Sciatic nerve (tissue), 2 donors: ENCODE data around the gene EIF4E. TPM values are rescaled to one million over a fixed set of nuclear protein-coding genes. Genes with fewer than 3 reads are reported as not detected.
"Not testable (repeated sequence)": the region's sequence is repeated elsewhere in the genome, so short reads cannot be mapped to it uniquely, and the experiment has no call there.

ENCODE experiments used
- ATAC-seq: fragments of 200-7000 bp; cut with Tn5 transposase; one replicate; pipeline ENCODE4 v1.9.1; 2020; ENCODE audit warnings: mild to moderate bottlenecking, moderate library complexity
- DNase-seq: peaks from one replicate; pipeline ENCODE4 v3.0.0-alpha.2; 2020; ENCODE audit warnings: low spot score
- intact Hi-C: fragments of 100-400 bp; cut with DNase I; formaldehyde crosslinking; loops from one replicate; pipeline ENCODE4 v1.14.2; 2022
- total RNA-seq: library from RNA; stranded (reverse); fragmentation: NEBNext Ultra II Directional; extraction: Animal tissue kit (Norgen Biotek cat#: 25700); gene quantifications from one replicate; pipeline ENCODE4 v1.2.1, GENCODE V29; 2021
- donor health status: DM: no; HTN: no; CAD: no.
- donor health status: DM: no; HTN: no; CAD: no.

Gene EIF4E
- total RNA-seq, 1 donor from 2014 or later = 54.5 TPM

- ATAC-seq = no peak
- intact Hi-C loops = no loop called here
- DNase-seq = no peak
Measured at GRCh38 chr4:98935633-98936032, 6.7 kb upstream of the EIF4E start.

DNA sequence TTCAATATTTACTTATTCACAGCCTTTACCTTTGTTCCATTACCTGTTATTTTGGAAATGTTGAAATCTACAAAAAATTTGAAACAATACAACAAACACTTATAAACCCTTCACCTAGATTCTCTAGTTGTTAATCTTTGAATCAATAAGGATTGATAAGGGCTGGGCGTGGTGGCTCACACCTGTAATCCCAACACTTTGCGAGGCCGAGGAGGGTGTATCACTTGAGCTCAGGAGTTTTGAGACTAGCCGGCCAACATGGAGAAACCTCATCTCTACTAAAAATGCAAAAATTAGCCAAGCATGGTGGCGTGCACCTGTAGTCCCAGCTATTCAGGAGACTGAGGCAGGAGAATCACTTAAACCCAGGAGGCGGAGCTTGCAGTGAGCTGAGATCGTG is 5.9 kb upstream of the EIF4E start:
- DNase-seq, ATAC-seq, intact Hi-C loops: not testable (repeated sequence)

GRCh38 chr4:98932539-98932938 is 3.6 kb upstream of the EIF4E start:
- intact Hi-C loops = no loop called here
- ATAC-seq = no peak

DNA sequence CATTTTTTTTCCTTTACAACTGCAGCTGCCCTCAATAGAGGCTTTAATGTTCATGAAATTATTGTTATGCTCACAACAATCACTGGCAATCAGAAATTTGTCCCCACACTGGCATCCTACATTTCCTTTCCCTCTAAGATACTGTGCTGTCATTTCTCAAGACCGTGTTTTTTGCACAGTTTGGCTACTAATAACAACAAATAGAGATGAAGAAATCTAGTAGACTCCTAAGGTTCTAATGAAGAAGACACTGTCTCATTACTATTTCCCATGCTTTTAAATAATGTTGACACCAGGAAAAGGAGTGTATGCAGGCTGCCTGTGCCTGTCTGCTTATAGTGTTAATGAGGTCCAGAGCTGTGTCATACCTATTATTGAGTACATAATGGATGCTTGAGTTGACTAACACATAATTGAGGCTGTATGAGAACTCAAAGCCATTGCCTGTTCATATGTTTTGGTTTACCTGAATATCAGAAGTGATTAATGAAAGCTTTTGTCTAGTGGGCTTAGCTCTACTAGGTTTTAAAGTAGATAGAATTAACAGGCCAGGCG is 1.5 kb upstream of the EIF4E start:
- no peak for ATAC-seq
- no peak for DNase-seq
- intact Hi-C loops = loop anchor here (1.0 kb wide), 1 partner anchor 21 kb away; no protein-coding TSS in a partner anchor

More at GRCh38 chr4:98932539-98932938, 3.6 kb upstream of the EIF4E start:
- DNase-seq = no peak

DNA sequence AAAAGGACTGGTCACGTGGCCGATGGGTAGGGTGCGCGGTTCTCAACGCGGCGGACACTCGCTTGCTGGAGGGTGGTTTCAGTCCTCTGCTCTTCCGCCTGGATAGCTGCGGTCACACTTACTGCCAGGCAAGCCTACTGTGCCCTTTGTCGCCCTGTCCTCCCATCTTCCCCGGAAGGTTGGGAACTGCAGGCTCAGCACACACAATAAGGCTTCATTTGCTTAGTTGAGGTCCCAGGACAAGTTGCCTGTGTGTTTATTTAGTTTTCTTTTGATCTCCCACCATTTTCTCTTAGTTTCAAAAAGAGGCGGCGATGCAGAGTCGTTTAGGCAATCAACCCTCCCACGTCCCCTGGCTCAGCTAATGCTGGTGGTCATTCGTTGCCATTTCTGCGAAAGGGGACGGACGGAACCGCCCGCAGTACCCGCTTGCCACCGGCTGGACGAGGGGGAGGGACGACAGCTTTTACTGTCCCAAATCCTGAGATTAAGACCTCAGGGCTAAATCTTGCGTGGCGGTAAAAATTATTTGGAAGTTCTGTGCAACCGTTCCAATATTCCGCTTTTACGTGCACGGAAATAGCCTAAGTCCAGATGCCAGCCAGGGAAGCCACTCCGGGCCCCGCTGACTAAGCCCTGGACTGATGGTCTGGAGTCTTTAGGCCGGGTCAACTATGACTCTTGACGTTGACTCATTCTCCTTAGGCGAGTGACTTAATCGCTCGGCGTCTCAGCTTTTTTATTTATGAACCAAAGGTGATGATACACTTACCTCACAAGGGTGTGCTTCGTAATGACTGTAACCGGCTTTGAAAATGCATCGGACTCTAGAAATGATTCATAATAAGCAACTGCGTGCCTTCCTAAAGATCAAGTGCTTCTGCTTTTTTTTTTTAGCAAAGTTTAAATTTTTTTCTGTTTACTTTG is 671 bp upstream of the EIF4E start:
- intact Hi-C loops = loop anchor here (1.0 kb wide), 1 partner anchor 20 kb away; no protein-coding TSS in a partner anchor
- DNase-seq (peak; percentile 68), ATAC-seq (peak; percentile 69)

GRCh38 chr4:98928131-98928504 is 815 bp downstream of the EIF4E start:
- DNase-seq = peak; percentile 79
- ATAC-seq = peak; percentile 78
- intact Hi-C loops = no loop called here

DNA sequence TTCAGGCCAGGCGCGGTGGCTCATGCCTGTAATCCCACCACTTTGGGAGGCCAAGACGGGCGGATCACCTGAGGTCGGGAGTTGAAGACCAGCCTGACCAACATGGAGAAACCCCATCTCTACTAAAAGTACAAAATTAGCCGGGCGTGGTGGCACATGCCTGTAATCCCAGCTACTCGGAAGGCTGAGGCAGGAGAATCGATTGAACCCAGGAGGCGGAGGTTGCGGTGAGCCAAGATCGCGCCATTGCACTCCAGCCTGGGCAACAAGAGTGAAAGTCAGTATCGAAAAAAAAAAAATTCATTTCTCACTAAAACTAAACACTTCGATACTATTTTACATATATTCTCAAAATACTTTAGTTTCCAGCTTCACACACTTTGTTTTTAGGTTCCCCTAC is 2.7 kb downstream of the EIF4E start:
- DNase-seq, intact Hi-C loops, ATAC-seq: not testable (repeated sequence)

- intact Hi-C loops = no loop called here
- ATAC-seq = no peak
- DNase-seq = no peak
Measured at GRCh38 chr4:98921292-98921691, 7.6 kb downstream of the EIF4E start.

DNA sequence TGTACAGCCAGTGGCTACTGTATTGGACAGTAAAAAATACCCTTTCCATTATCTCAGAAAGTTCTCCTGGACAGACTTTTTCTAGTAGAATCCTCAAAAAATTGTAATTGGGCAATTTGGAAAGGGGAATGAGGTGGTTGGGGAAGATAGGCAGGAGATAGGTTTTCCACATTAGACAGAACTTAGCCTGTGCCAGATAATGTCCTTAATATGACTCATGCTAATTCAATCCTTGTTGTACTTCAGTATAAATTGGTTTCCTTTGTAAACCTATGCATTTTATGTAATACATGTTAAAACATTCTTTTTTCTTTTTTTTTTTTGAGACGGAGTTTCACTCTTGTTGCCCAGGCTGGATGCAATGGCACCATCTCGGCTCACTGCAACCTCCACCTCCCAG is 8.9 kb downstream of the EIF4E start:
- DNase-seq (no peak), ATAC-seq (no peak)
- intact Hi-C loops = no loop called here

GRCh38 chr4:98910728-98911127 is 18.2 kb downstream of the EIF4E start:
- DNase-seq, ATAC-seq, intact Hi-C loops: not testable (repeated sequence)

- DNase-seq (no peak), ATAC-seq (no peak)
- intact Hi-C loops = loop anchor here (1.0 kb wide), 1 partner anchor 20 kb away; no protein-coding TSS in a partner anchor
Measured at GRCh38 chr4:98909646-98910401, 19.1 kb downstream of the EIF4E start.

DNA sequence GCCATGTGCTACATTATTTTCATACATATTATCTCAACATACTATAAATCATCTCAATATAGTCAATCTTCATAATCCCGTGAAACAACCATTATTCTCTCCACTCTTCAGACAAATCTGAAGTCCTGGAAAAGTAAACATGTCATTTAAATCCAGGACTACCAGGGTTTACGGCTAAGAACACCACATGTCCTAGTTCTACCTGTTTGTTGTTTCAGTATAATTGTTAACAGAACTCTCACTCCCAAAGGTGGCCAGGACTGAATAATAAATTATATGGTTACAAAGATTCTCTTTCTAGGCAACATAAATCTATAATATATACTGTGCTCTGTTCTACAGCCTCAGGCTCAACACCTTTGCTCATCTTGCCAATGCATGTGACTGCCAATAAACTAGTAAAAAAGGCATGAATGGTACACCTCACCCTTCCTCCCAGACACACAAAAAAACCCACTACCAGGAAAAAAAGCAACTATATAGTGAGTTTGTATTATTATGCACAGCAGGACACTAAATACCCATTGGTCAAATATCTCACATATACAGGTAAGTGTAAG is 20.1 kb downstream of the EIF4E start:
- intact Hi-C loops = loop anchor here (1.0 kb wide), 1 partner anchor 22 kb away; no protein-coding TSS in a partner anchor
- DNase-seq (no peak), ATAC-seq (no peak)

GRCh38 chr4:98908182-98908581 is 20.8 kb downstream of the EIF4E start:
- intact Hi-C loops = no loop called here
- no peak for DNase-seq
- no peak for ATAC-seq

- DNase-seq = no peak
- no peak for ATAC-seq
- intact Hi-C loops = no loop called here
Measured at GRCh38 chr4:98905839-98906238, 23.1 kb downstream of the EIF4E start.

DNA sequence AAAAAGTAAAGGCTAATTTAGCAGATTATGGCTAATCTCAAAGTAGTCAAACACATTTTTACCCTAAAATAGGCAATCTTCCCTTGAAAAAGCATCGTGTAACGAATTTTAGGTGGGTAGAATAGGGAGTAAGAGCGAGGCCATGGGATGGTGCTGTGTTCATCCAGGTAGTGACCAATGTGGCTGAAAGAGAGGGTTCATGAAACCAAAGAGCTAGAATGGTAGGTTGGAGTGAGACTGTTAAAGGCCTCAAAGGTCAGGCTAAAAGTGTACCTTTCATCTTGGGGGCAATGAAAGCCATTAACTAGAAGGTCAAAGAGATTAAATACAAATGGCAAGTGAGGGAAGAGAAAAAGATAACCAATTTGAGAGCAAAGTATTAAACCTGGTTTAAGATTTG is 23.6 kb downstream of the EIF4E start:
- intact Hi-C loops = no loop called here
- ATAC-seq (no peak), DNase-seq (no peak)

GRCh38 chr4:98903963-98904362 is 25.0 kb downstream of the EIF4E start:
- DNase-seq (no peak), ATAC-seq (no peak)
- intact Hi-C loops = no loop called here

DNA sequence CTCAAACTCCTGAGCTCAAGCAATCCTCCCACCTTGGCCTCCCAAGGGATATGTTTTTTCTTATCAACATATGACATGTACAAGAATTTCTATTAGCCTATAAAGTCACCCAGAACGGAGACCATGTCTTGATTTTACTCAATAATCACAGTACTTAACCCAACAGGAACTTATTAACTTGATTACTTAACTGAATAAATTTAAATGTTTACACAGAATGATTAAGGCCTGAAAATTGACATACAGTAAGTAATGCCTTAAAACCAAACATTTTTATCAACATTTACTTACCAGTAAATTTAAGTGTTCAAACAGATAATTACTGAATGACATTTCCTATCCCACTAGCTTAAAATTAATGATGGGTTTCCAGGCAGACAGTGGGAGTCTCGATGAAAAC is 25.4 kb downstream of the EIF4E start:
- no peak for ATAC-seq
- intact Hi-C loops = no loop called here
- DNase-seq = no peak

GRCh38 chr4:98899277-98899676 is 29.7 kb downstream of the EIF4E start:
- DNase-seq (no peak), ATAC-seq (no peak)
- intact Hi-C loops = no loop called here
